Measurements from ENCODE around the gene ZMYND8. TPM values are rescaled to one million over a fixed set of nuclear protein-coding genes. Genes with fewer than 3 reads are reported as not detected.

Gene ZMYND8
- polyA plus RNA-seq, 3 donors: 1.4 to 13.8 (median 5.8) TPM

DNA sequence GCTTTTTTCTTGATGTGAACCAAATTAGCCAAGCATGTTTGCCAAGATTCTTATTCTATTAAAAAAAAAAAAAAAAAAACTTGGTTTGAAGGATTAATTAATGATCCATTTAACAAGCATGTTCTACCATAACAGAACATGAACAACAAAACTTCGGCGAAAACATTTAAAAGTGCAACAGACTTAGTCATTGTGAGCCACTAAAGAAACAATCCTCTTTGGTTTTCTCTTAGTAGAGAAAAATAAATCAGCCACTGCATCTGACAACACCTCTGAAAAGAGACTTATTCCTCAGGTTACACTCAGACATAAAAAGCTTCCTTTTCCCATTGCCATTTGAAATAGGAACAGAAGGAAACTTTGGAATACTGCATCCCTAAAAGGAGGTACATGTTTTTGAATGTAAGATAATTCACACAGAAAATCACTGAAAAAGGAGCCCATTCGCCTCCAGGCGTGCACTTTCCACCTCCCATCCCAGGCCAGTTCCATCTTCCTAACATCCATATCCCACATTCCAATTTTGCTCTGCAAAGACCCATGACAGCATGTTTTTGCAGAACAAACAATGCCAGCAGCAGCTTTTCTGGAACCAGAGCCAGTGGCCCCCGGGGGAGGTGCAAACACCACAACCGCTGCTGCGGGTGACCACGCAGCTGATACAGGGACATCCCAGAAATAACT, 79.5 kb downstream of the ZMYND8 start:
- Mint-ChIP-seq H3K4me3 (no peak overlapping the region), H3K27ac (peak overlapping the region in 1 of 7 donors; percentile 64), H3K9me3 (no peaks in the 10 kb centered on the region), H3K27me3 (ENCODE audit: low read depth in 3 of 3) (peaks cover 0 to 2% (median 1%) of the 10 kb centered on the region in 3 donors), H3K4me1 (peaks cover 6% of the 10 kb centered on the region), H3K36me3 (peaks cover 80 to 93% of the 10 kb centered on the region in 2 donors)
- intact Hi-C loops (cut with micrococcal nuclease): loop anchor here in 1 of 2 donors (10.0 kb wide), 1 partner anchor 348 kb away; no protein-coding TSS in a partner anchor
- no peak overlapping the region for H3K4me3 ChIP-seq (replicated peaks in 1 of 3; ENCODE audit: low read depth in 2 of 3, low read length in 3 of 3)
- TF ChIP-seq, protein P1, sequence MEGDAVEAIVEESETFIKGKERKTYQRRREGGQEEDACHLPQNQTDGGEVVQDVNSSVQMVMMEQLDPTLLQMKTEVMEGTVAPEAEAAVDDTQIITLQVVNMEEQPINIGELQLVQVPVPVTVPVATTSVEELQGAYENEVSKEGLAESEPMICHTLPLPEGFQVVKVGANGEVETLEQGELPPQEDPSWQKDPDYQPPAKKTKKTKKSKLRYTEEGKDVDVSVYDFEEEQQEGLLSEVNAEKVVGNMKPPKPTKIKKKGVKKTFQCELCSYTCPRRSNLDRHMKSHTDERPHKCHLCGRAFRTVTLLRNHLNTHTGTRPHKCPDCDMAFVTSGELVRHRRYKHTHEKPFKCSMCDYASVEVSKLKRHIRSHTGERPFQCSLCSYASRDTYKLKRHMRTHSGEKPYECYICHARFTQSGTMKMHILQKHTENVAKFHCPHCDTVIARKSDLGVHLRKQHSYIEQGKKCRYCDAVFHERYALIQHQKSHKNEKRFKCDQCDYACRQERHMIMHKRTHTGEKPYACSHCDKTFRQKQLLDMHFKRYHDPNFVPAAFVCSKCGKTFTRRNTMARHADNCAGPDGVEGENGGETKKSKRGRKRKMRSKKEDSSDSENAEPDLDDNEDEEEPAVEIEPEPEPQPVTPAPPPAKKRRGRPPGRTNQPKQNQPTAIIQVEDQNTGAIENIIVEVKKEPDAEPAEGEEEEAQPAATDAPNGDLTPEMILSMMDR (IDR thresholded peaks at IDR 0.05): no peak
- no peaks in the 10 kb centered on the region for H3K9me3 ChIP-seq (replicated peaks in 1 of 2; ENCODE audit: control insufficient read depth in 1 of 2, insufficient read depth in 1 of 2, low read length in 2 of 2)
- H3K27ac ChIP-seq (ENCODE audit: low read depth in 1 of 2, low read length in 2 of 2): no peak overlapping the region
- no peaks in the 10 kb centered on the region for H3K27me3 ChIP-seq (ENCODE audit: control insufficient read depth in 2 of 2, insufficient read depth in 2 of 2, low read length in 2 of 2)
- peaks cover 11% of the 10 kb centered on the region for H3K79me2 ChIP-seq (ENCODE audit: insufficient read depth, low read length)
- H4K20me1 ChIP-seq (ENCODE audit: insufficient read depth, low read length): peaks cover 15% of the 10 kb centered on the region
- H2AFZ ChIP-seq (ENCODE audit: insufficient read depth, low read depth, low read length, poor library complexity, severe bottlenecking): no peak overlapping the region
- H3K4me1 ChIP-seq (ENCODE audit: control insufficient read depth in 1 of 2, insufficient read depth in 2 of 2, low read length in 2 of 2): no peaks in the 10 kb centered on the region
- WGBS (ENCODE audit: insufficient coverage): 93% methylated on average over 6 of the region's 8 CpGs
- no peak overlapping the region for H3K9ac ChIP-seq (ENCODE audit: insufficient read depth, low read length, poor library complexity, severe bottlenecking)
- no peak overlapping the region for H3K4me2 ChIP-seq (replicated peaks; ENCODE audit: extremely low read depth, low read length, poor library complexity, severe bottlenecking)
- DNase-seq: no peak
- peaks cover 69 to 95% of the 10 kb centered on the region in 2 donors for H3K36me3 ChIP-seq (replicated peaks in 1 of 2; ENCODE audit: control insufficient read depth in 1 of 2, insufficient read depth in 2 of 2, low read length in 2 of 2)

DNA sequence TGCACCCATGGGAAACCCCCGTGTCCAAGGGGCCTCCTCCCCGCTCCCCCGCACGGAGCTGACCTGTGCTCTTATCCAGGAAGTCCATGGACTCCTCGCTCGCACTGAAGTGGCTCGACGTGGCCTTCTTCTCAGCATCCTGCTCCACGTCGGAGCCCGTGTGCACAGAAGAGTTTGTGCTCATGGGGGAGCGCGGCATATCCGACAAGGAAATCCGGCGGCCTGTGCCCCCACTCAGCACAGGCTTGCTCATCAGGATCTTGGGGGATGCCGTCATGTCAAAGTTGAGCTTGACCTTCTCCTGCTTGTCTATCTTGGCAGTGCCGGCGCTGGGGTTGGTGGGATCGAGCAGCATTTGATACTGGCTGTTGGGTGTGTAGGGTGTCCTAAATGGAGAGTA, 80.2 kb downstream of the ZMYND8 start:
- over 99% methylated on average over 15 of the region's 20 CpGs for whole genome bisulfite sequencing (ENCODE audit: insufficient coverage)

More for the DNA sequence above, 80.2 kb downstream of the ZMYND8 start:
- H2AFZ ChIP-seq (ENCODE audit: insufficient read depth, low read depth, low read length, poor library complexity, severe bottlenecking): no peak overlapping the region
- H3K4me3 Mint-ChIP-seq: no peak overlapping the region
- no peak overlapping the region for H3K27ac ChIP-seq (ENCODE audit: low read depth in 1 of 2, low read length in 2 of 2)
- H4K20me1 ChIP-seq (ENCODE audit: insufficient read depth, low read length): peaks cover 15% of the 10 kb centered on the region
- peak overlapping the region in 4 of 7 donors; percentile 0 to 58 (median 35) for H3K27ac Mint-ChIP-seq
- H3K36me3 ChIP-seq (replicated peaks in 1 of 2; ENCODE audit: control insufficient read depth in 1 of 2, insufficient read depth in 2 of 2, low read length in 2 of 2): peaks cover 65 to 95% of the 10 kb centered on the region in 2 donors
- H3K4me2 ChIP-seq (replicated peaks; ENCODE audit: extremely low read depth, low read length, poor library complexity, severe bottlenecking): no peak overlapping the region
- no peak overlapping the region for H3K9ac ChIP-seq (ENCODE audit: insufficient read depth, low read length, poor library complexity, severe bottlenecking)
- TF ChIP-seq, protein P1 (IDR thresholded peaks at IDR 0.05): no peak
- no peak for DNase-seq
- peaks cover 0 to 1% (median 0%) of the 10 kb centered on the region in 3 donors for H3K27me3 Mint-ChIP-seq (ENCODE audit: low read depth in 3 of 3)
- intact Hi-C loops (cut with micrococcal nuclease): loop anchor here in 1 of 2 donors (10.0 kb wide), 1 partner anchor 349 kb away; no protein-coding TSS in a partner anchor
- peaks cover 75 to 93% of the 10 kb centered on the region in 2 donors for H3K36me3 Mint-ChIP-seq
- no peaks in the 10 kb centered on the region for H3K4me1 ChIP-seq (ENCODE audit: control insufficient read depth in 1 of 2, insufficient read depth in 2 of 2, low read length in 2 of 2)
- H3K79me2 ChIP-seq (ENCODE audit: insufficient read depth, low read length): peaks cover 17% of the 10 kb centered on the region
- H3K9me3 Mint-ChIP-seq: no peaks in the 10 kb centered on the region
- no peaks in the 10 kb centered on the region for H3K9me3 ChIP-seq (replicated peaks in 1 of 2; ENCODE audit: control insufficient read depth in 1 of 2, insufficient read depth in 1 of 2, low read length in 2 of 2)
- H3K4me3 ChIP-seq (replicated peaks in 1 of 3; ENCODE audit: low read depth in 2 of 3, low read length in 3 of 3): no peak overlapping the region
- H3K27me3 ChIP-seq (ENCODE audit: control insufficient read depth in 2 of 2, insufficient read depth in 2 of 2, low read length in 2 of 2): no peaks in the 10 kb centered on the region
- peaks cover 6% of the 10 kb centered on the region for H3K4me1 Mint-ChIP-seq

All from CD14-positive monocyte (primary cell).